GM12892 (cell line): Measurements from ENCODE around the gene RHOH.

Experiments
- POLR2A ChIP-seq: IDR thresholded peaks from 2 replicates; pipeline ENCODE4 v1.6.1; 2011; ENCODE audit warnings: low read depth, low read length, control low read depth
- POLR2AphosphoS5 ChIP-seq: IDR thresholded peaks from 2 replicates; pipeline ENCODE4 v1.6.1; 2011; ENCODE audit warnings: low read depth, low read length, control low read depth
- TAF1 ChIP-seq: IDR thresholded peaks from 2 replicates; pipeline ENCODE4 v1.6.1; 2011; ENCODE audit warnings: low read depth, mild to moderate bottlenecking, control low read depth, low read length, borderline replicate concordance

DNA sequence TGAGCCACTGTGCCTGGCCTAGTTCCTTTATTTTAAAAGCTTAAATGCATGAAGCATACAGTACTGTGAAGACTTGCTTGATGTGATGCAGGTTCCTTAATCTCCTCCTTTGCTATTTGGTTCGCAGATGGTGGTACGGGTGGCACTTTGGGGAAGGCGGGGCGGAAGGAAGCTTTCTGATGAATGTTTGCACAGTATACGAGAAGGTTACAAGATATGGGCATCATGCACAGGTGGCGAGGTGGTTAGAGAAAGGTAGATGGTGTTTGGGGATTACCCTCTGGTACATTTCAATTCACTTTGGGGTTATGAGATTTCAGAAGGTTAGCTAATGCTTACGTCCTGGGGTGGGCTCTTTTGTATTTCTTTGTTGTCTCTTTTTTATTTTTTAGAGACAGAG lies 17.2 kb downstream of the RHOH start:
- TF ChIP-seq TAF1 (no peak), POLR2AphosphoS5 (no peak), POLR2A (0 out of 2 replicates have a peak, but pooled peaks have one; percentile 10)
